H9 (cell line): ENCODE data around the gene TMEM151A. TPM values are rescaled to one million over a fixed set of nuclear protein-coding genes. Genes with fewer than 3 reads are reported as not detected.
A peak's percentile ranks its signal among the peaks of the same experiment; 100 is the strongest.

ENCODE experiments used
- DNase-seq: peaks from one replicate; pipeline ENCODE4 v3.0.0-alpha.2; 2017
- H2AFZ ChIP-seq: one replicate; pipeline ENCODE4 v1.6.1; 2013; ENCODE audit warnings: mild to moderate bottlenecking, low read length, control low read depth, moderate library complexity
- H2AK5ac ChIP-seq: 2 replicates; pipeline ENCODE4 v1.6.1; 2013; ENCODE audit warnings: low read length, control low read depth, mixed read lengths; ENCODE audit not compliant: insufficient read length
- H2BK120ac ChIP-seq: one replicate; pipeline ENCODE4 v1.6.1; 2013; ENCODE audit warnings: low read depth, mild to moderate bottlenecking, low read length, control low read depth, inconsistent platforms; ENCODE audit not compliant: poor library complexity, severe bottlenecking
- H2BK12ac ChIP-seq: 2 replicates; pipeline ENCODE4 v1.6.1; 2013; ENCODE audit warnings: low read length, control low read depth, mixed read lengths, low read depth; ENCODE audit not compliant: insufficient read length
- H2BK15ac ChIP-seq: 2 replicates; pipeline ENCODE4 v1.6.1; 2013; ENCODE audit warnings: low read depth, low read length, control low read depth
- H2BK20ac ChIP-seq: one replicate; pipeline ENCODE4 v1.6.1; 2013; ENCODE audit warnings: low read depth, mild to moderate bottlenecking, low read length, control low read depth, inconsistent platforms; ENCODE audit not compliant: poor library complexity, severe bottlenecking
- H2BK5ac ChIP-seq: 2 replicates; pipeline ENCODE4 v1.6.1; 2013; ENCODE audit warnings: low read length, control low read depth, mixed read lengths; ENCODE audit not compliant: insufficient read length
- H3K14ac ChIP-seq: 2 replicates; pipeline ENCODE4 v1.6.1; 2013; ENCODE audit warnings: low read length, control low read depth; ENCODE audit not compliant: insufficient read depth
- H3K18ac ChIP-seq: 2 replicates; pipeline ENCODE4 v1.6.1; 2013; ENCODE audit warnings: low read depth, mild to moderate bottlenecking, mixed read lengths, low read length, control low read depth; ENCODE audit not compliant: insufficient read length
- H3K23ac ChIP-seq: 2 replicates; pipeline ENCODE4 v1.6.1; 2013; ENCODE audit warnings: low read length, control low read depth, mixed read lengths, low read depth; ENCODE audit not compliant: insufficient read length
- H3K23me2 ChIP-seq: 2 replicates; pipeline ENCODE4 v1.6.1; 2013; ENCODE audit warnings: low read depth, mild to moderate bottlenecking, mixed read lengths, low read length, control low read depth; ENCODE audit not compliant: insufficient read length, poor library complexity, severe bottlenecking
- H3K27ac ChIP-seq: 2 replicates; pipeline ENCODE4 v1.5.1; 2013; ENCODE audit warnings: low read length, control low read depth, mixed read lengths, low read depth; ENCODE audit not compliant: insufficient read length
- H3K27me3 ChIP-seq: 2 replicates; pipeline ENCODE4 v1.6.1; 2013; ENCODE audit warnings: low read length, control low read depth, inconsistent platforms; ENCODE audit not compliant: insufficient read depth
- H3K4ac ChIP-seq: 2 replicates; pipeline ENCODE4 v1.6.1; 2013; ENCODE audit warnings: low read depth, mild to moderate bottlenecking, control low read depth, inconsistent platforms, low read length, moderate library complexity
- H3K4me1 ChIP-seq: 2 replicates; pipeline ENCODE4 v1.6.1; 2013; ENCODE audit warnings: low read length, control low read depth, inconsistent platforms; ENCODE audit not compliant: insufficient read depth
- H3K4me2 ChIP-seq: 2 replicates; pipeline ENCODE4 v1.6.1; 2013; ENCODE audit warnings: low read length, control low read depth, mixed read lengths; ENCODE audit not compliant: insufficient read length, insufficient read depth
- H3K56ac ChIP-seq: 2 replicates; pipeline ENCODE4 v1.6.1; 2013; ENCODE audit warnings: low read depth, mild to moderate bottlenecking, mixed read lengths, low read length, control low read depth; ENCODE audit not compliant: insufficient read length
- H3K79me1 ChIP-seq: 2 replicates; pipeline ENCODE4 v1.6.1; 2013; ENCODE audit warnings: low read depth, mild to moderate bottlenecking, moderate library complexity, low read length, control low read depth, inconsistent platforms; ENCODE audit not compliant: insufficient read depth, poor library complexity, severe bottlenecking
- H3K79me2 ChIP-seq: 2 replicates; pipeline ENCODE4 v1.6.1; 2013; ENCODE audit warnings: low read length, control low read depth, inconsistent platforms; ENCODE audit not compliant: insufficient read depth
- H3K9ac ChIP-seq: 2 replicates; pipeline ENCODE4 v1.6.1; 2013; ENCODE audit warnings: low read length, control low read depth, mixed read lengths; ENCODE audit not compliant: insufficient read length; ENCODE audit errors: extremely low read depth
- H3K9me3 ChIP-seq: one replicate; pipeline ENCODE4 v1.6.1; 2013; ENCODE audit warnings: low read depth, low read length, inconsistent platforms; ENCODE audit not compliant: control insufficient read depth
- H3T11ph ChIP-seq: one replicate; pipeline ENCODE4 v1.6.1; 2013; ENCODE audit warnings: mild to moderate bottlenecking, low read length, control low read depth, inconsistent platforms
- H4K20me1 ChIP-seq: one replicate; pipeline ENCODE4 v1.6.1; 2013; ENCODE audit not compliant: control insufficient read depth, insufficient read length, insufficient read depth
- H4K5ac ChIP-seq: 2 replicates; pipeline ENCODE4 v1.6.1; 2013; ENCODE audit warnings: low read depth, mild to moderate bottlenecking, mixed read lengths, low read length, control low read depth; ENCODE audit not compliant: insufficient read length
- H4K8ac ChIP-seq: replicated peaks from 2 replicates; pipeline ENCODE4 v1.6.1; 2013; ENCODE audit warnings: low read length, control low read depth, mixed read lengths, low read depth; ENCODE audit not compliant: insufficient read length
- H4K91ac ChIP-seq: 2 replicates; pipeline ENCODE4 v1.6.1; 2013; ENCODE audit warnings: low read depth, mild to moderate bottlenecking, moderate library complexity, mixed read lengths, low read length, control low read depth; ENCODE audit not compliant: insufficient read length
- H3K27ac Mint-ChIP-seq, 3 experiments: 2 replicates in 2 of 3; 3 replicates in 1 of 3; pipeline ENCODE4 v1.8.0; 2020 to 2021; ENCODE audit warnings: mixed read lengths in 3 of 3, mild to moderate bottlenecking in 1 of 3, moderate library complexity in 1 of 3
- H3K27me3 Mint-ChIP-seq: 2 replicates; pipeline ENCODE4 v1.8.0; 2021; ENCODE audit warnings: low read depth, mild to moderate bottlenecking, moderate library complexity, mixed read lengths
- H3K36me3 Mint-ChIP-seq, 3 experiments: 2 replicates in 2 of 3; 3 replicates in 1 of 3; pipeline ENCODE4 v1.8.0; 2020 to 2021; ENCODE audit warnings: low read depth in 3 of 3, mixed read lengths in 3 of 3; ENCODE audit not compliant: insufficient read depth in 1 of 3
- H3K4me1 Mint-ChIP-seq, 2 experiments: 2 replicates each; pipeline ENCODE4 v1.8.0; 2020; ENCODE audit warnings: mixed read lengths in 2 of 2
- H3K4me3 Mint-ChIP-seq, 2 experiments: 2 replicates in 1 of 2; 3 replicates in 1 of 2; pipeline ENCODE4 v1.8.0; 2020 to 2021; ENCODE audit warnings: mild to moderate bottlenecking in 2 of 2, mixed read lengths in 2 of 2, moderate library complexity in 1 of 2
- H3K9me3 Mint-ChIP-seq, 2 experiments: 2 replicates in 1 of 2; 3 replicates in 1 of 2; pipeline ENCODE4 v1.8.0; 2020; ENCODE audit warnings: mild to moderate bottlenecking in 2 of 2, mixed read lengths in 2 of 2, moderate library complexity in 1 of 2
- WGBS: extraction: QIAGEN DNeasy Blood & Tissue Kit; methylation state at CpG from one replicate; pipeline ENCODE4 v1.1.7; 2013; ENCODE audit warnings: missing lambda C conversion rate, low lambda C conversion rate, mixed read lengths; ENCODE audit not compliant: insufficient read length; ENCODE audit errors: extremely low coverage; 5-methylcytosine and 5-hydroxymethylcytosine counted together
- total RNA-seq: library from RNA; stranded (reverse); gene quantifications from 2 replicates; pipeline ENCODE4 v1.2.1, GENCODE V29; 2021
- TF ChIP-seq, protein P1 (sequence below): fragments of 200-600 bp; sonication (generic); conservative IDR thresholded peaks from 3 replicates; pipeline ENCODE4 v1.8.0; 2021; ENCODE audit warnings: antibody characterized with exemption, mild to moderate bottlenecking

Gene TMEM151A
- total RNA-seq, 1 experiment from 2014 or later, result 1.2 TPM

DNA sequence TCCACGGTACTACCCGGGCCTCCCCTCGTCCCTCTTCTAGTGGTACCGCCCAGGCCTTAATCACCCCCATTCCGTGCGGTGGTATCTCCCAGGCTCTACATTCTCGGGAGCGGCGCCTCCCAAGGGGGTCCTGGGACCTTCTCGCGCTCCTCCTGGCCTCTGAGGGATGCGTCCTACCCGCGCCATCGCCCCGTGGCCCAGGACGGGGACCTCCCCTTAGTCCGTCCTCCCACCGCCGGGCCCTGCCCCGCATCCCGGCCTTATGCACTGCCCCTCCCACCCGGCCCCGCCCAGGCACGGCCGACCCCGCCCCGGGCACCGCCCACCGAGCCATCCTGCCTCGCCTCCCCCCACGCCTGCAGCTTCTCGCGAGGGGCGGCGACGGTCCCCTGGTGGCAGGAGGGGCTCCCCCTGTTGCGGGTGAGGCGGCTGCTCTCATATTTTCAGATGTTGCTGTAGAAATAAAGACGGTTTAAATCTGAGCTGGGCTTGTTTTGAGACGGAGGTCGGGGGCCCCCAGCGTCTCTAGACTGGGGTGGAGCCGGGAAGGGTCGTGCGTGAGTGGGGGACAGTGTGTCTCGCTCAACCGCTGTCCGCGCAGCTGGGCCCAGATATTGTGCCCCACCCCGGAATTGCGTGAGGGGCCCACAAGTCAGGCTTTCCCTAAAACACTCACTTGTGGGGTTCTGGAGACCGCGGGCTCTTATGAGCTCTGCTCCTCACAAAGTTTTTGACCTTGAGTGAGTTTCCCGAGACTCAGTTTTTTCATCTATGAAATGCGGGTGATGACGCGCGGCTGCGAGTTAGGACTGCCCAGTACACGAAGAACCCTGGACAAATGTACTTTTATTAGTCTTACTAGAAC is 24.1 kb upstream of the TMEM151A start:
- Mint-ChIP-seq H3K4me3 (peak overlapping the region; percentile 89 to 98), H3K27ac (peak overlapping the region; percentile 94 to 97 (median 95)), H3K27me3 (no peaks in the 10 kb centered on the region; the same call in 1 of the 2 replicates), H3K9me3 (no peaks in the 10 kb centered on the region), H3K4me1 (peaks cover 20 to 22% of the 10 kb centered on the region in 2 experiments), H3K36me3 (peaks cover 12 to 42% (median 36%) of the 10 kb centered on the region in 3 experiments)
- Histone ChIP-seq H3K4me2 (peak overlapping the region; percentile 95), H3K9ac (peak overlapping the region; percentile 52), H3K27ac (no peak overlapping the region), H3K9me3 (no peaks in the 10 kb centered on the region), H3K79me1 (no peaks in the 10 kb centered on the region), H2AK5ac (no peak overlapping the region), H3T11ph (no peak overlapping the region), H2BK5ac (no peak overlapping the region), H2AFZ (no peak overlapping the region), H3K56ac (no peak overlapping the region), H3K23me2 (peaks cover 10% of the 10 kb centered on the region), H3K14ac (no peak overlapping the region; the same call in 1 of the 2 replicates), H2BK120ac (no peak overlapping the region), H3K23ac (no peak overlapping the region), H2BK20ac (no peak overlapping the region), H3K4me1 (no peaks in the 10 kb centered on the region), H4K5ac (no peak overlapping the region), H3K4ac (no peak overlapping the region), H2BK12ac (no peak overlapping the region), H4K91ac (no peak overlapping the region), H4K20me1 (peaks cover 2% of the 10 kb centered on the region), H2BK15ac (no peak overlapping the region), H3K27me3 (no peaks in the 10 kb centered on the region), H3K18ac (peak overlapping the region; percentile 28), H3K79me2 (peaks cover 5% of the 10 kb centered on the region; the same call in 1 of the 2 replicates), H4K8ac (no peak overlapping the region)
- TF ChIP-seq, protein P1, sequence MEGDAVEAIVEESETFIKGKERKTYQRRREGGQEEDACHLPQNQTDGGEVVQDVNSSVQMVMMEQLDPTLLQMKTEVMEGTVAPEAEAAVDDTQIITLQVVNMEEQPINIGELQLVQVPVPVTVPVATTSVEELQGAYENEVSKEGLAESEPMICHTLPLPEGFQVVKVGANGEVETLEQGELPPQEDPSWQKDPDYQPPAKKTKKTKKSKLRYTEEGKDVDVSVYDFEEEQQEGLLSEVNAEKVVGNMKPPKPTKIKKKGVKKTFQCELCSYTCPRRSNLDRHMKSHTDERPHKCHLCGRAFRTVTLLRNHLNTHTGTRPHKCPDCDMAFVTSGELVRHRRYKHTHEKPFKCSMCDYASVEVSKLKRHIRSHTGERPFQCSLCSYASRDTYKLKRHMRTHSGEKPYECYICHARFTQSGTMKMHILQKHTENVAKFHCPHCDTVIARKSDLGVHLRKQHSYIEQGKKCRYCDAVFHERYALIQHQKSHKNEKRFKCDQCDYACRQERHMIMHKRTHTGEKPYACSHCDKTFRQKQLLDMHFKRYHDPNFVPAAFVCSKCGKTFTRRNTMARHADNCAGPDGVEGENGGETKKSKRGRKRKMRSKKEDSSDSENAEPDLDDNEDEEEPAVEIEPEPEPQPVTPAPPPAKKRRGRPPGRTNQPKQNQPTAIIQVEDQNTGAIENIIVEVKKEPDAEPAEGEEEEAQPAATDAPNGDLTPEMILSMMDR, result no peak
- WGBS, result no CpG with 5 or more reads among the region's 61 CpGs
- peak; percentile 91 for DNase-seq
